Coronary artery (tissue), 2 donors: Measurements from ENCODE around the gene MAVS.
"Not testable (repeated sequence)": the region's sequence is repeated elsewhere in the genome, so short reads cannot be mapped to it uniquely, and the experiment has no call there.

Source experiments
- DNase-seq: peaks from one replicate; pipeline ENCODE4 v3.0.0-alpha.2; 2017; ENCODE audit warnings: low spot score
- H3K27ac ChIP-seq, 2 donors: fragments of 200-600 bp; sonication (generic); one replicate each; pipeline ENCODE4 v1.5.1; 2016 to 2019
- H3K4me3 ChIP-seq: fragments of 200-600 bp; sonication (generic); 2 replicates; pipeline ENCODE4 v1.5.1; 2016; ENCODE audit warnings: mild to moderate bottlenecking, moderate library complexity
- TF ChIP-seq, protein P1 (sequence below): fragments of 200-600 bp; sonication (generic); IDR thresholded peaks from one replicate; pipeline ENCODE4 v1.5.1; 2019; ENCODE audit warnings: antibody characterized with exemption

MAVS gene

GRCh38 chr20:3894796-3895195 is 48.2 kb downstream of the MAVS start:
- TF ChIP-seq, protein P1, sequence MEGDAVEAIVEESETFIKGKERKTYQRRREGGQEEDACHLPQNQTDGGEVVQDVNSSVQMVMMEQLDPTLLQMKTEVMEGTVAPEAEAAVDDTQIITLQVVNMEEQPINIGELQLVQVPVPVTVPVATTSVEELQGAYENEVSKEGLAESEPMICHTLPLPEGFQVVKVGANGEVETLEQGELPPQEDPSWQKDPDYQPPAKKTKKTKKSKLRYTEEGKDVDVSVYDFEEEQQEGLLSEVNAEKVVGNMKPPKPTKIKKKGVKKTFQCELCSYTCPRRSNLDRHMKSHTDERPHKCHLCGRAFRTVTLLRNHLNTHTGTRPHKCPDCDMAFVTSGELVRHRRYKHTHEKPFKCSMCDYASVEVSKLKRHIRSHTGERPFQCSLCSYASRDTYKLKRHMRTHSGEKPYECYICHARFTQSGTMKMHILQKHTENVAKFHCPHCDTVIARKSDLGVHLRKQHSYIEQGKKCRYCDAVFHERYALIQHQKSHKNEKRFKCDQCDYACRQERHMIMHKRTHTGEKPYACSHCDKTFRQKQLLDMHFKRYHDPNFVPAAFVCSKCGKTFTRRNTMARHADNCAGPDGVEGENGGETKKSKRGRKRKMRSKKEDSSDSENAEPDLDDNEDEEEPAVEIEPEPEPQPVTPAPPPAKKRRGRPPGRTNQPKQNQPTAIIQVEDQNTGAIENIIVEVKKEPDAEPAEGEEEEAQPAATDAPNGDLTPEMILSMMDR, result no peak
- no peak overlapping the region for H3K27ac ChIP-seq
- H3K4me3 ChIP-seq, result no peak overlapping the region
- DNase-seq, result no peak

DNA sequence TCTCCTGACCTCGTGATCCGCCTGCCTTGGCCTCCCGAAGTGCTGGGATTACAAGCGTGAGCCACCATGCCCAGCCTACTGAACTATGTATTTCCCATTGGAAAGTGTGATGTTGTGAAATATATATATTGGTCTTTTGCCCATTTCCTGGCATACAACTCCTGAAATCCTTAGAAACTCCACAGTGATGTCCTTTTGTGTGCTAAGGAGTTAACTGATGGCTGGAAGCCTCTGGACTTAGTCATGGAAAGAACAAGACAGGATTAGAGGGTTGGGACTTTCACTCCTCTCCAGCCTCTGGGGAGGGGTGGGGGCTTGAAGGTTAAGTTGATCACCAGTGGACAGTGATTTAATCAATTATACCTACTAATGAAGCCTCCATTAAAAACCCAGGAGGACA is 49.7 kb downstream of the MAVS start:
- H3K4me3 ChIP-seq, result no peak overlapping the region
- DNase-seq, result no peak
- TF ChIP-seq, protein P1, result no peak
- H3K27ac ChIP-seq, result peak overlapping the region; percentile 30 to 50

- peak overlapping the region; percentile 30 to 50 for H3K27ac ChIP-seq
- TF ChIP-seq, protein P1, result no peak
- DNase-seq, result no peak
- no peak overlapping the region for H3K4me3 ChIP-seq
These were observed 50.4 kb downstream of the MAVS start for GRCh38 chr20:3896853-3897583.

DNA sequence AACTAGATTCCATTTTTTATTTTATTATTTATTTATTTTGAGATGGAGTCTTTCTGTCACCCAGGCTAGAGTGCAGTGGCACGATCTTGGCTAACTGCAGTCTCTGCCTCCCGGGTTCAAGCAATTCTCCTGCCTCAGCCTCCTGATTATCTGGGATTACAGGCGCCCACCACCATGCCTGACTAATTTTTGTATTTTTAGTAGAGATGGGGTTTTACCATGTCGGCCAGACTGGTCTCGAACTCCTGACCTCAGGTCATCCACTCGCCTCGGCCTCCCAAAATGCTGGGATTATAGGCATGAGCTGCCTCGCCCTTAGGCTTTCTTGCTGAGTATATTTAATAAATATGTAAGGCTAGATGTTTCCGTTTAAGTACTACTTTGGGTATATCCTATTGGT is 51.5 kb downstream of the MAVS start:
- not testable (repeated sequence) for DNase-seq, H3K27ac ChIP-seq, H3K4me3 ChIP-seq

- TF ChIP-seq, protein P1, result no peak
- no peak for DNase-seq
- no peak overlapping the region for H3K27ac ChIP-seq
- no peak overlapping the region for H3K4me3 ChIP-seq
These were observed 52.0 kb downstream of the MAVS start for GRCh38 chr20:3898639-3899038.

DNA sequence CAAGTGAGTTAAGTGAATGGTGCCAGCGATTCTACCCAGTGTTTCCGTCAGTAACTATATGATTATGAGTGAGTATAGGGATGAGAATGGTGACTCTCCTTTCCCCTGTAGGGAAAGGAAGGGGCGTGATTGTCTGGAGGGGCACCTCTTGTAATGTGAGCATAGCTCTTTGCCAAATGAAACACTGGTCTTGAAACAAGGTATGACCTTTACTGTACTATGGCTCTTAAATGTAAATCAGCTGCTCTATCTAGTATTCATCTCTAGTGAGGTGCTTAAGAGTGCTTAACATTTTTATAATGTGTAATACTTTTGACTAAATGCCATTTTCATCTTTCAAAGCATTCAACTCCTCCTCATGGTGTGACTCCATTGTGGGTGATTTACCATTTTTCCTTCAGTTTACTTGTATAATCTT is 53.6 kb downstream of the MAVS start:
- Histone ChIP-seq H3K4me3 (no peak overlapping the region), H3K27ac (no peak overlapping the region)
- no peak for DNase-seq
- TF ChIP-seq, protein P1, result no peak

GRCh38 chr20:3901028-3901705 is 54.5 kb downstream of the MAVS start:
- no peak for DNase-seq
- TF ChIP-seq, protein P1, result no peak
- Histone ChIP-seq H3K27ac (peak overlapping the region in 1 of 2 donors; percentile 27), H3K4me3 (peak overlapping the region; percentile 0)
